CD4-positive, alpha-beta T cell treated with Interferon alpha-2 for 1 hour (primary cell): ENCODE measurements around the gene MUC5AC.
"Not testable (repeated sequence)": the region's sequence is repeated elsewhere in the genome, so short reads cannot be mapped to it uniquely, and the experiment has no call there.

Experiments
- DNase-seq, 2 donors: peaks; one replicate each; pipeline ENCODE4 v3.0.0-alpha.2; 2020 to 2022

The MUC5AC gene

DNA sequence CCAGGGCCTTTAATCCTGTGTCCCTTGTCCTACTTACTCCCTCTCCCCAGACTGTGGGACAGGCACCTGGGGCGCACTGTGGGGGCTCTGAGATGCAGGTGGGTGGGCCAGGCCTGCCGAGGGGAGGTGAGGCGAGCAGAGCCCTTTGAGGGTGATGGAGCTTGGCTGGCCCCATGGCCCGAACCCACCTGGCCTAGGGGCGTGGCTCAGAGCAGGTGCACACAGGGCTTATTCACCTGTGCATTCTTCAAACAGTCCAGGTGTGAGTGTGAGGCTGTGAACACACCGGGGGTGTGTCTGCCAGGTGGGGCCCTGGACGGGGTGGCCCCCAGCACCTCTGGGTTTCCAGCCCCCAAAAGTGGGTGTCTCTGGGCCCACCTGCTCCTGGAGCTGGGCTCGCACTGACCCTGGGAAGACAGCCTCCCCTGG lies 9.0 kb upstream of the MUC5AC start:
- no peak for DNase-seq

DNA sequence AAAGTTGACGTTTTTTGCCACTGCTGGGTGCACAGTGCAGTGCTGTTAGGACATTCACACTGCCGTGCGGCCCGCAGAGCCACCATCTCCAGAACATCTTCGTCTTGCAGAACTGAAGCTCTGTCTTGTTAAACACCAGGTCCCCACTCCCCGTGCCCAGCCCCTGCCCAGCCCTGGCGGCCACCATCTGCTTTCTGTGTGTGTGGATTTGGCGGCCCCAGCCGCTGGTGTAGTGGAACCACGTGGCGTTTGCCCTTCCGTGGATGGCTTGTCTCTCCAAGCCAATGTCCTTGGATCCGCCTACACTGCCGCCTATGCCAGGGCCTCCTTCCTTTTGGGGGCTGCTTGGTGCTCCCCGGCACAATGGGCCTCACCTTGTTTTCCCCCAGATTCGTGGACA lies 8.2 kb upstream of the MUC5AC start:
- DNase-seq, result no peak

DNA sequence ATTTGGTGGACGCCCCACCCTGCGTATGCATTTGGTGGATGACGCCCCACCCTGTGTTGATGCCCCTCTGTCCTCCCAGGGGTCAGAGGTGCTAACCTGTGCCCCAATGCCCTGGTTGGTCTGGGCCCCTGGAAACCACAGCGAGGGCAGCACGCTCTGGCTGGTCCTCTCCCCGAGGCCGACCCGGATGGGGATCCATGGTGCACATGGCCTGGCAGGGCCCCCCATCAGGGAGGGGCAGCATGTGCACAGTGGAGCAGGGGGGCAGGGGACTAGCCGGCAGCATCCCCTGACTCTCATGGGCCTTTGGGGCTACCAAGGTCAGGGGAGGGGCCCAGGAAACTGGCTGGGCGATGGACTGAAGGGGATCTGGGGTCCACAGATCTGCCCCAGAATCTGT lies 7.6 kb upstream of the MUC5AC start:
- no peak for DNase-seq

DNA sequence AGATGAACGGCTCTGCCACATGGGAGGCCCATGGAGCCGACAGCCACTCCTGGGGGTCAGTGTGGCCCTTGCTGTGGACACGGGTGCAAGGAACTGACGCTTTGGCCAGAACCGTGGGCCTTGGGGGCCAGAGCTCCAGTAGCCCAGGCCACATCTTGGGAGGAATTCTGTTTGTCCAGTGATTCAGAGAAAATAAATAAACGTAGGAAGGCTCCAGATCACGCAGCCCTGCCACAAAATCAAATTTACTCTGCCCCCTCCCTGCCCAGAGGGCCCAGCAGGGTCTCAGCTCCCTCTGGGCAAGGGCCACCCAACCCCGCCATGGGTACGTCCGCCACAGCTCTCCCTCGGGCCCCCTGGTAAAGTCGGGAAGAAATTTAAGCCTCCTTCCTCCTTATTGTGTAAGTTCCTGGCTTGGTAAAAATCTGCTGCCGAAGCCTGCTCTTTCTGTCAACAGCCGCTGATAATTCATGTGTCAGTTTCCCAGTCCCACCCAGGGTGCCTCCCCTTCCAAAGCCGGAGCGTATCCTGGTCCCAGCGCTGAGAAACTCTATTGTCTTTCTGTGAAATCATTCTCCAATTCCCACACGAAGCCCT lies 6.9 kb upstream of the MUC5AC start:
- DNase-seq, result no peak

DNA sequence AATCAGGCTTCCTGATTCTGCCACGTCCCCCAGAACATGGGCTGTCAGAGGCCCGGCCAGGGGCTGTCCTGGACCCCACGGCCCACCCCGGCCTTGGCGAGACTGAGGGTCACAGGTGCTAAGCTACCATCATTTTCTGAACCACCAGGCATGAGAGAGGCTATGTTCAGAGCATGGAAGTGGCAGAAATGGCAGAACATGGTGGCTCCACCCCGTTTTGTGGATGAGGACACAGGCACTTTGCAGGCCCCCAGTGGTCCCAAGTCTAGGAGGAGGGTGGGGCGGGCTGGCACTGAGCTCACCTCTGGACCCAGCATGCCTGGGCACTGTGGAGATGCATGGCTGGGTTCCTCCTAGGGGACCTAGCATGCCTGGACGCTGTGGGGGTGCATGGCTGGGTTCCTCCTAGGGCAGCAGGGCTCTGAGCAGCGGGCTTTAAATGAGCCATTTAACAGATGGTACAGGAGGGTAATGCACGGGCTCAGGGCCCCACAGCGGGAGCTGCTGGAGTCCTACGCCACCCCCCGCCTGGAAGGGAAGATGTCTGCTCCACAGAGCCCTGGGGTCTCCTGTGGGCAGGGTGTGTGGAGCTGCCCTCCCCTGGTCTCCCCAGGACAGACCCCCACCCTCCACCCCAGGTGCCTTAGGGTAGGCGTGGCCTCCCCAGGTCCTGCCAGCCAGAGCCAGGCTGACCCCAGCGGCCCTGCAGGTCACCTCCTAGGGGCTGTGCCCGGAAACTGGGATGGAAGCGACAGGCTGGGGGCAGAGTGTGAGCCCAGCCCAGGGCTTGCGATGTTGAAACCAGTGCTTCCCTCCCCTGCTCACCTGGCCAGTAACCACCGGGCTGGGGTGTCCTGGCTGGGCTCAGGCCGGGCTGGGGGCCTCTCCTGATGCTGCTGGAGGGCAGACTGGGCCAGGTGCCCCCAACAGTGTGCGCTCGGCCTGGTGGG lies 6.1 kb upstream of the MUC5AC start:
- DNase-seq, result no peak

DNA sequence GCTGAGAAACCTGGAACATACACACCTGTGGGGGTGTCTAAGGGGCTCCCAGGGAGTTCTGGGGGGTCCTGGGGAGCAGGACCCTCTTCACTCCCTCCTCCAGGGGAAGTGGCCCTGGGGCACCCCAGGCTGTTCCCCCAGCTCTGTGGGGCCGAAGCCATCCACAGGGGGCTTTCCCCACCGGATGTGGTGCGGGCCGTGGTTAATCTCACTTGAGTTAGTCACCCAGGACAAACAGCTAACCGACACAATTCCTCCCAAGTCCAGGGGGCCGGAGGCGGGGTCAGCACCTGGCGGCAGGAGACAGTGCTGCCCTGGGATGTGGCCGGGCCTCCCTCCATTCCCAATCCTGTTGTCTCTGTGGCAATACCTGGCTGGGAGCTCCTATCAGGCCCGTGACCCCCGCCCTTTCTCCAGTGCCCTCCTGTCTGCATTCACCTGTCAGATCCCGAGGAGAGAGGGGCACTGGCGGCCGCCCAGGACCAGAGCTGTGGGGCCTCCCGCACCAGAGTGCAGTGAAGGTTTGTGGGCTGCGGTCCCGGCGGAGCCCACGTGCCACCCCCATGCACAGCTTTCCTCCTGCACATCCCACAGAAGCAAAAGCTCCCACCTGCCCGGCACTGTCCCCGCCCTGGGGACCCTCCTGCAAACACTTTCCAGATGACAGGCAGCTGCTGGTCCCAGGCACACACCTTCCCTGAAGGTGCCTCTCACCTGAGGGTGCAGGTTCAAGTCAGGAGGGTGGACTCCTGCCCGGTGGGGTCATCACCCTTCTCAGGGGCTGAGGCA lies 5.2 kb upstream of the MUC5AC start:
- no peak for DNase-seq

DNA sequence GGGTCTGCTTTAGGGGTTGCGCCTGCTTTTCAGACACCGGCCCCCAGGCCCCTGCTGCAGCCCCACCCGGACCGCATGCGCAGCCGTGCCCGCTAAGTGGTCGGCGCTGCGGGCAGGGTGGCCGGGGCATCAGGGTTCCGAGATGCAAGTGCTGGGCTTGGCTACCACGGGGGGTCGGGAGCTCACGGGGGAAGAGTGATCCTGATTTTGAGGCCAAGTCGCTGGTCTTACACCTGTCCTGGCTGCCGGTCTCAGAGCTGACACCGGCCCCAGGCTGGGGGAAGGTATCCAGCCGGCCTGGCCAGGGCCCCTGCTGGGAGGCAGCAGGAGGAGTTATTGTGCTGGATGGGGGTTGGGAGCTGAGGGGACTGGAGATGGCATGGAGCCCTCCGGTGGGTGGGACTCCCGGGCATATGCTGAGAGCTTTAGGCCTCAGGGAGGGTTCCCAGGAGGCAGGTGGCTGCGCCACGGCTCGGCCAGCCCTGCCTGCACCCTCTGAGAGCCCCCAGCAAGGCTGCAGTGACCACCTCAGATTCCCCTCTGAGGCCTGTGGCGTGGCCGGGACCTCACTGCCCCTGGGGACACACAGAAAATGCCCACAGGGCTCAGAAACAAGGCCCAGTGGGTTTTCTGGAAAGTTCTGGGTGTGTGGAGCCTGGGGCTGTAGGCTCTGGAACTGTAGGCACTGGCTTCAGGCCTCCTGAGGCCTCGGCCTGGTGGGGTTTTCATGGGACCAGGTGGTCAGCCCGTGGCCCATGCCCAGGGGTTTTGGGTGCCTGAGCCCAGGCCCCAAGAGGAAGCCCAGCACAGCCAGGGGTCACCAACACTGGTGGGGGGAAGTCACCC lies 4.4 kb upstream of the MUC5AC start:
- no peak for DNase-seq

DNA sequence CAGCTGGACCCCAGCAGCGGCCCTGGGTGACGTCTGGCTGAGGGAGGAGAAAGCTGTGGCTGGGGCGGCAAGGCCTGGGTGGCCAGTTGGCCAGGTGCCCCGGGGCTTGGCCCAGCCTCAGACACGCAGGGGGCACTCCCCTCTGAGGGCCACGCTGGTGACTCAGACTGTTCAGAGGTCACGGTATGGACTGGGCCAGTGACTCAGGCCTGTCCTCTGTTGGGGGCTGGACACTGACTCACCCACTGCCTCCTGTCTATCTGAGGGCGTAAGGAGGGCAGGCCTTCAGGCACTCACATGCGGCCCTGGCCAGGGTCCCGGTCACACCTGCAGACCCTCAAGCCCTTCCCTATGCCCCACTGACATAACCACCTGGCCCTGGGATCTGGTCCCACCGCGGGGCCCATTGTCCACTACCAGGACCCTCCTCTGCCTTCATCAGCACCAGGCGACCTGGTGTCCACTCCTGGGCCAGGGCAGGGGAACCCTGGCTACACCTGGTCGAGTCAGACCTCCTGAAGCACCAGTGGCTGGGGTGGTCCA lies 3.7 kb upstream of the MUC5AC start:
- DNase-seq, result no peak

DNA sequence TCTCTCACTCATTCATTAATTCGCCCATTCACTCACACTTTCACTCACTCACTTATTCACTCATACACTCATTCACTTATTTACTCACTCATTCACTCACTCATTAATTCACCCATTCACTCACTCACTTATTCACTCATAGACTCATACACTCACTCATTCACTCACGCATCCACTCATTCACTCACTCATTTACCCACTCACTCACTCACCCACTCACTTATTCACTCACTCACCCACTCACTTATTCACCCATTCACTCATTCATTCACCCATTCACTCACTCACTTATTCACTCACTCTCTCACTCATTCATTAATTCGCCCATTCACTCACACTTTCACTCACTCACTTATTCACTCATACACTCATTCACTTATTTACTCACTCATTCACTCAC lies 3.1 kb upstream of the MUC5AC start:
- DNase-seq, result not testable (repeated sequence)

DNA sequence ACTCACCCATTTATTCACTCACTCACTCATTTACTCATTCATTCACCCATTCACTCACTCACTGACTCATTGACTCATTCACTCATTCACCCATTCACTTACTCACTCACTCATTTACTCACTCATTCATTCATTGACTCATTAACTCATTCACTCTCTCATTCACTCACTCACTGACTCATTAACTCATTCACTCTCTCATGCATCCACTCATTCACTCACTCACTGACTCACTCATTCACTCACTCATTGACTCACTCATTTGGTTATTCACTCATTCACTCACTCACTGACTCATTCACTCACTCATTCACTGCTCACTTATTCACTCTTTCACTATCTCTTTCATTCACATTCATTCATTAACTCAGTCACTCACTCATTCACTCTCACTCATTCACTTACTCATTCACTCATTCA lies 2.5 kb upstream of the MUC5AC start:
- no peak for DNase-seq

DNA sequence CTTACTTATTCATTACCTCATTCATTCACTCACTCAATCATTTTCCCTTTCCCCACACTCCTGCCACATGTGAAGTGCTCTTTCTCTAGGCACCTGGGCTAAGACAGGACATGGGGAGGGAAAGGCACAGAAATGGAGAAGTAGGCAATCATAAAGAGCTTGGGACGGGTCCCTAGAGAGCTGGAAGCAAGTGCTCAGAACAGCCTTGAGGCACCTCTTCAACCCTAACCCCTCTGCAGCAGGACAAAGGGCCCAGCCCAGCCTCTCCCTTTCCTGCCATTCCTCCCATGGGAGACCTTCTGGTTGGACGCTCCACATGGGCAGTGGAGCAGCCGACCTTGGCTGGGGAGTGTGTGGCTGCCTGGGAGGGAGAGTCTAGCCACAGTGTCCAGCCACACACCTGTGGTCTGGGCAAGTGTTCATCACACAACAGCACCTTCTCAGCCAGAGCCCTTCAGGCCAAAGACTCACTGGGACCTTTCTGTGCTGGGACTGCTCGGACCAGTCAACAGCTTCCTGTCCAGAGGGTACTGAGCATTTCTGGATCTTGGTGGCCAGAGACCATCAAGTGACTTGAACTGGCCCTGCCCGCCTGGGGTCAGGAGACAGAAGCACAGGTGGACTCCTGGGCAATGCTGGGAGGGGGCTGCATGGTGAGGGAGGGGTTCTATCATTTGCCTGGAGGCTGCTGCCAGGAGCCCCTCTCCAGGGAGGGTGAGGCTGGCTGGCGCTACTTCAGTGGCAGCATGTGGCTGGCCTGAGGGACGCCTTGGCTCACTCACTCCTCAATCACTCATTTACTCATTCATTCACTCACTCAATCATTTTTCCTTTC lies 1.0 kb upstream of the MUC5AC start:
- DNase-seq, result no peak

DNA sequence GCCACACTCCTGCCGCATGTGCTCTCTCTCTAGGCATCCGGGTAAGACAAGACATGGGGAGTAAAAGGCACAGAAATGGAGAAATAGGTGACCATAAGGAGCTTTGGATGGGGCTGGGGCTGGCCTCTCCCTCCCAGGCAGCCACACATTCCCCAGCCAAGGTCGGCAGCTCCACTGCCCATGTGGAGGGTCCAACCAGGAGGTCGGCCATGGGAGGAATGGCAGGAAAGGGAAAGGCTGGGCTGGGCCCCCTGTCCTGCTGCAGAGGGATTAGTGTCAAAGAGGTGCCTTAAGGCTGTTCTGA lies 460 bp upstream of the MUC5AC start:
- no peak for DNase-seq

DNA sequence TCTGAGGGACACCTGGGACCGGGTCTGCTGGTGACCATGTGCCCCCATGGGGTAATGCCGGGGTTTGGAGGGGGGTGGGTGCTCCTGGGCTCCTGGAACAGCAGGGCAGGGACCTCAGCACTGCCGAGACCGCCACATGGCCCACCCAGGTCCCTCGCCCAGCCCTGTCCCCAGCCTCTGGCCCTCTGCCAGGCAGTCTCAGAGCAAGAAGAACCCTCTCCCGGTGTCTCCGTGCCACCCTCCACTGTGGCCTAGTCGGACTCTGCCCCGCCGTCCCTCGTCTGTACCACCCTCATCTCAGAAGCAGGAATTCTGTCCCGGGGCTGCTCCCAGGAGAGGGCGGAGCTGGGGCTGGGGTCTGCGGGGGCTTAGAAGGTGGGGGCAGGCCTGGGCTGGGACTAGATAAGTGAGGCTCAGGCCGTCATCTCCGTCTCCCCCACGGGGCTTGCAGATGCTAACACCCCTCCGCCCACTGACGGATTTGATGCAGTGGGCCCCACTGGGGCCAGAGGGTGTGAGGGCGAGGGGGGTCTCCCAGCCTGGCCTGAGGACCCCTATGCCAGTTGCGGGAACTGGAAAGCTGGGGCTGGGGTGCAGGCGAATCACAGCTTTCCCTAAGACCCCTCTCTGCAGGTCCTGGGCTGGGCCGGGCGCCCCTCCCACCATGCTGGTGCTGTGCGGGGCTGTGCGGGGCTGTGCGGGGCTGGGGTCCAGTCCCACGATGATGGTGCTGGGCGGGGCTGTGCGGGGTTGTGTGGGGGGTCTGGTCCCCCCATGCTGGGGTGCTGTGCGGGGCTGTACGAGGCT lies 1.1 kb downstream of the MUC5AC start:
- no peak for DNase-seq

DNA sequence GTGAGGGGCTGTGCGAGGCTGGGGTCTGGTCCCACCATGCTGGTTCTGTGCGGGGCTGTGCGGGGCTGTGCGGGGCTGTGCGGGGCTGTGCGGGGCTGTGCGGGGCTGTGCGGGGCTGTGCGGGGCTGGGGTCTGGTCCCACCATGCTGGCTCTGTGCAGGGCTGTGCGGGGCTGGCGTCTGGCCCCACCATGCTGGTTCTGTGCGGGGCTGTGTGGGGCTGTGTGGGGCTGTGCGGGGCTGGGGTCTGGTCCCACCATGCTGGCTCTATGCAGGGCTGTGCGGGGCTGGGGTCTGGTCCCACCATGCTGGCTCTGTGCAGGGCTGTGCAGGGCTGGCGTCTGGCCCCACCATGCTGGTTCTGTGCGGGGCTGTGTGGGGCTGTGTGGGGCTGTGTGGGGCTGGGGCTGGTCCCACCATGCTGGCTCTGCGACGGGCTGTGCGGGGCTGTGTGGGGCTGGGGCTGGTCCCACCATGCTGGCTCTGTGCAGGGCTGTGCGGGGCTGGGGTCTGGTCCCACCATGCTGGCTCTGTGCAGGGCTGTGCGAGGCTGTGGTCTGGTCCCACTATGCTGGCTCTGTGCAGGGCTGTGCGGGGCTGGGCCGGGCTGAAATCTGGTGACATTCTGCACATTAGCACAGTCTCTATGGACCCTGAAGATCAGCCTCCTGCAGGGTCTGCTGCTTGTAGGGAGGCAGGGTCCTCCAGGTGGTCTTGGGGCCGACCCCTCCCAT lies 1.9 kb downstream of the MUC5AC start:
- not testable (repeated sequence) for DNase-seq

DNA sequence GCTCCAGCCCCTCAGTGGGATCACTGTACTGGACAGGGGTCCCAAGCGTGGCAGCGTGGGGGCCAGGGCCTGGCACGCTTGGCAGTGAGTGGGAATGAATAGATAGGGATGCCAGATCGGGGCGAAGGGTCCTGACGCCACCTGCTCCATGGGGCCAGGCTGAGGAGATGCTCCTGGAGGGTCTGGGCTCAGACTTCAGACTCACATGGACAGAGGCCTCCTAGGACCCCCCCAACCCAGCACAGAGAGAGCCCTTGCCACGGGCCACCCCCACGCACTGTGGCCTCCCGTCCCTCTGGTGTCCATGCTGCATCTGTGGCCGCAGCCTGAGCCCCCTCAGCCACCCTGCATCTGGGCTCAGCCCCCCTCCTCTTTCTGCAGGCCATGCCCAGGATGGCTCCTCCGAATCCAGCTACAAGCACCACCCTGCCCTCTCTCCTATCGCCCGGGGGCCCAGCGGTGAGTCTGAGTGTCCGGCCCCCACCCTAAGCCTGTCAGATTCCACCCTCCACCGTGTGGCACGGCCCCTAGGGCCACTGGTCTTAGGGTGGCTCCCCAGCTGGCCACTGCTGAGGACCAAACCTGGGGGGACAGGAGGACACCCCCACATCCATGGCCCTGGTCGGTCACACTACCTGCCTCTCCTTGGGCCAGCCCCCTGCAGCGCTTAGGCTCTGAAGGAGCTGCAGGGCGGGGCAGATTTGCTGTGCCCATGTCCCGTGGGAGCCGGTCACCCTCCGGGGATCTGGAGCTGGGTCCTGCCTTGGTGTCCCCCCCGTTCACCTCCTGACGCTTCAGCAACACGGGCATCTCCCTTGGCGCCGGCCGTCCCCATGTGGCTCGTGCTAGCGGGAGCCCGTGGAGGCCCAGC lies 2.7 kb downstream of the MUC5AC start:
- no peak for DNase-seq

DNA sequence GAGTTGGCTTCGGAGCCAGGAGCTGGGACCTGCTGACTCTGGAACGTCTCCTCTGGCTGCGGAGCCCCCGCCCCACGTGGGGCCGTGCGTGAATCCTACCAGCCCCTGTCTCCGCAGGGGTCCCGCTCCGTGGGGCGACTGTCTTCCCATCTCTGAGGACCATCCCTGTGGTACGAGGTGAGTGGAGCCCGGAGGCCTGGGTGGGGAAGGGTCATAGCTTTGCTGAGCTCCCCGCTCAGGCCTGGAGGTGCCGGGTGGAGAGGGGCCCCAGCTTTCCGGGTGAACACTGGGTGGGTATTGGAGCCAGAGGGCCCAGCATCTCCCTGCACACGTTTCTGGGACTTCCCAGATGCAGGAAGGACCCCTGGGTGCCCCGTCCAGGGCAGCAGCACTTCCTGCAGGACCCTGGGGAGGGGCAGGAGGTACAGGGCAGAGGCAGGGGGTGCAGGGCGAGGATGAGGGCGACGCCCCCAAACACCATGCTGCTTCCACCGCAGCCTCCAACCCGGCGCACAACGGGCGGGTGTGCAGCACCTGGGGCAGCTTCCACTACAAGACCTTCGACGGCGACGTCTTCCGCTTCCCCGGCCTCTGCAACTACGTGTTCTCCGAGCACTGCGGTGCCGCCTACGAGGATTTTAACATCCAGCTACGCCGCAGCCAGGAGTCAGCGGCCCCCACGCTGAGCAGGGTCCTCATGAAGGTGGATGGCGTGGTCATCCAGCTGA lies 3.8 kb downstream of the MUC5AC start:
- DNase-seq, result no peak

DNA sequence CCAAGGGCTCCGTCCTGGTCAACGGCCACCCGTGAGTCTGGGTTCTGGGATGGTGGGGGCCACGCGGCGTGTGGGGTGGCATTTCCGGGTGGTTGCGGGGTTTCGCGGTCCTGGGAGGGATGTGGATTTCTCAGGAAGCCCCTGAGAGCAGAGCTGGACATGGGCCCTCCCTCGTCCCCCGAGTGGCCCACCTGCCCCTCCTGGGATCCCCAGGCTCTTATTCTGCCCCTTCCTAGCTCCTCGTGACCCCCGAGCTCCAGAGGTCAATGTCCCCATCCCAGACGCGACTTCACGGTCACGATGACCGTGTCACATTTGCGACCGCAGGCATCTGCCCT lies 4.4 kb downstream of the MUC5AC start:
- no peak for DNase-seq
